Mesenchymal stem cell (in vitro differentiated cells and primary cell): ENCODE results near the gene MATK.

Source experiments
- DNase-seq: peaks from one replicate; pipeline ENCODE4 v3.0.0-alpha.2; 2013
- H2AFZ ChIP-seq: one replicate; pipeline ENCODE4 v1.6.1; 2013; ENCODE audit warnings: low read depth, mild to moderate bottlenecking, control low read depth, inconsistent platforms, low read length, moderate library complexity
- H2AK5ac ChIP-seq: 2 replicates; pipeline ENCODE4 v1.6.1; 2013; ENCODE audit warnings: low read length, moderate library complexity, mild to moderate bottlenecking, inconsistent platforms; ENCODE audit not compliant: severe bottlenecking
- H2BK120ac ChIP-seq: one replicate; pipeline ENCODE4 v1.6.1; 2013; ENCODE audit warnings: low read depth, mild to moderate bottlenecking, inconsistent platforms, low read length, moderate library complexity
- H2BK12ac ChIP-seq, 2 experiments: one replicate each; pipeline ENCODE4 v1.6.1; 2013; ENCODE audit warnings: inconsistent platforms in 2 of 2, low read length in 2 of 2, mild to moderate bottlenecking in 2 of 2, moderate library complexity in 2 of 2, control low read depth in 1 of 2
- H2BK15ac ChIP-seq: one replicate; pipeline ENCODE4 v1.6.1; 2013; ENCODE audit warnings: mild to moderate bottlenecking, low read depth, inconsistent platforms; ENCODE audit not compliant: poor library complexity, severe bottlenecking
- H2BK5ac ChIP-seq: 2 replicates; pipeline ENCODE4 v1.6.1; 2013; ENCODE audit warnings: low read depth, mild to moderate bottlenecking, low read length, control low read depth, inconsistent platforms; ENCODE audit not compliant: poor library complexity, severe bottlenecking
- H3K14ac ChIP-seq, 2 experiments: one replicate each; pipeline ENCODE4 v1.6.1; 2013; ENCODE audit warnings: inconsistent platforms in 2 of 2, low read length in 2 of 2, control low read depth in 1 of 2, mild to moderate bottlenecking in 1 of 2, moderate library complexity in 1 of 2
- H3K18ac ChIP-seq, 2 experiments: one replicate each; pipeline ENCODE4 v1.6.1; 2013; ENCODE audit warnings: inconsistent platforms in 2 of 2, low read length in 2 of 2, control low read depth in 1 of 2, low read depth in 1 of 2, mild to moderate bottlenecking in 1 of 2
- H3K23ac ChIP-seq, 2 experiments: one replicate each; pipeline ENCODE4 v1.6.1; 2013; ENCODE audit warnings: inconsistent platforms in 2 of 2, low read length in 2 of 2, mild to moderate bottlenecking in 2 of 2, moderate library complexity in 2 of 2, control low read depth in 1 of 2
- H3K27ac ChIP-seq: 2 replicates; pipeline ENCODE4 v1.5.1; 2013; ENCODE audit warnings: mild to moderate bottlenecking, moderate library complexity, low read length, control low read depth, inconsistent platforms; ENCODE audit not compliant: poor library complexity, severe bottlenecking
- H3K27me3 ChIP-seq, 2 experiments: 2 replicates each; pipeline versions ENCODE4 v1.6.1 to v1.7.0; 2013; ENCODE audit warnings: low read length in 2 of 2, mild to moderate bottlenecking in 2 of 2, moderate library complexity in 2 of 2, control low read depth in 1 of 2, inconsistent platforms in 1 of 2; ENCODE audit not compliant: control insufficient read depth in 1 of 2, insufficient read depth in 1 of 2
- H3K36me3 ChIP-seq, 2 experiments: 2 replicates each; pipeline versions ENCODE4 v1.6.1 to v1.7.0; 2013; ENCODE audit warnings: low read length in 2 of 2, control low read depth in 1 of 2, inconsistent platforms in 1 of 2, low read depth in 1 of 2, mild to moderate bottlenecking in 1 of 2; ENCODE audit not compliant: insufficient read depth in 2 of 2, control insufficient read depth in 1 of 2
- H3K4ac ChIP-seq, 2 experiments: one replicate each; pipeline ENCODE4 v1.6.1; 2013; ENCODE audit warnings: inconsistent platforms in 2 of 2, low read length in 2 of 2, mild to moderate bottlenecking in 2 of 2, moderate library complexity in 2 of 2, control low read depth in 1 of 2, low read depth in 1 of 2
- H3K4me1 ChIP-seq: 2 replicates; pipeline ENCODE4 v1.6.1; 2013; ENCODE audit warnings: low read depth, low read length, control low read depth; ENCODE audit not compliant: control insufficient read depth, insufficient read depth
- H3K4me2 ChIP-seq: 2 replicates; pipeline ENCODE4 v1.6.1; 2013; ENCODE audit warnings: low read length, mild to moderate bottlenecking, inconsistent platforms; ENCODE audit not compliant: poor library complexity, severe bottlenecking
- H3K4me3 ChIP-seq, 2 experiments: 2 replicates each; pipeline versions ENCODE4 v1.5.1 to v1.7.0; 2013; ENCODE audit warnings: low read length in 2 of 2, mild to moderate bottlenecking in 2 of 2, control low read depth in 1 of 2, low read depth in 1 of 2; ENCODE audit not compliant: insufficient read depth in 1 of 2
- H3K79me1 ChIP-seq: replicated peaks from 2 replicates; pipeline ENCODE4 v1.6.1; 2013; ENCODE audit warnings: mild to moderate bottlenecking, control low read depth, low read length, inconsistent platforms; ENCODE audit not compliant: poor library complexity, severe bottlenecking
- H3K9ac ChIP-seq: 2 replicates; pipeline ENCODE4 v1.7.0; 2013; ENCODE audit warnings: mild to moderate bottlenecking, low read length, moderate library complexity
- H3K9me3 ChIP-seq: 2 replicates; pipeline ENCODE4 v1.7.0; 2013; ENCODE audit warnings: mild to moderate bottlenecking, low read length; ENCODE audit not compliant: control insufficient read depth
- H4K8ac ChIP-seq: one replicate; pipeline ENCODE4 v1.6.1; 2013; ENCODE audit warnings: inconsistent platforms, mild to moderate bottlenecking, low read length, moderate library complexity
- H4K91ac ChIP-seq: one replicate; pipeline ENCODE4 v1.6.1; 2013; ENCODE audit warnings: mild to moderate bottlenecking, low read length, inconsistent platforms
- WGBS: methylation state at CpG from one replicate; pipeline ENCODE4 v1.1.7; 2013; ENCODE audit warnings: mixed read lengths; 5-methylcytosine and 5-hydroxymethylcytosine counted together

Gene MATK

GRCh38 chr19:3775831-3776230 lies 10.3 kb downstream of the MATK start:
- Histone ChIP-seq H3K27me3 (peaks cover 0 to 30% of the 10 kb centered on the region in 2 experiments), H3K4ac (no peak overlapping the region), H3K18ac (no peak overlapping the region), H3K4me2 (no peak overlapping the region), H3K79me1 (no peaks in the 10 kb centered on the region), H4K91ac (peak overlapping the region; percentile 22), H2BK15ac (no peak overlapping the region), H3K4me1 (no peaks in the 10 kb centered on the region), H2BK120ac (no peak overlapping the region), H4K8ac (no peak overlapping the region), H3K23ac (no peak overlapping the region), H2AK5ac (no peak overlapping the region), H2BK12ac (no peak overlapping the region), H3K14ac (no peak overlapping the region), H2AFZ (no peak overlapping the region), H2BK5ac (no peak overlapping the region), H3K4me3 (no peak overlapping the region), H3K9ac (no peak overlapping the region), H3K27ac (no peak overlapping the region), H3K36me3 (no peaks in the 10 kb centered on the region), H3K9me3 (no peaks in the 10 kb centered on the region)
- no peak for DNase-seq
- 91% methylated on average over 5 of the region's 5 CpGs for WGBS

GRCh38 chr19:3775374-3775711 lies 10.8 kb downstream of the MATK start:
- Histone ChIP-seq H3K4ac (no peak overlapping the region), H2BK15ac (no peak overlapping the region), H2AFZ (no peak overlapping the region), H3K4me3 (no peak overlapping the region), H3K27ac (no peak overlapping the region), H3K9me3 (no peaks in the 10 kb centered on the region), H3K27me3 (peaks cover 0 to 30% of the 10 kb centered on the region in 2 experiments), H3K9ac (no peak overlapping the region), H2BK120ac (no peak overlapping the region), H4K91ac (no peak overlapping the region), H3K4me1 (no peaks in the 10 kb centered on the region), H3K14ac (no peak overlapping the region), H3K4me2 (no peak overlapping the region), H3K23ac (no peak overlapping the region), H4K8ac (no peak overlapping the region), H3K18ac (no peak overlapping the region), H2BK12ac (no peak overlapping the region), H3K36me3 (peaks cover 0 to 3% of the 10 kb centered on the region in 2 experiments), H3K79me1 (no peaks in the 10 kb centered on the region), H2AK5ac (no peak overlapping the region), H2BK5ac (no peak overlapping the region)
- DNase-seq, result no peak
- WGBS, result 65% methylated on average over 2 of the region's 2 CpGs

DNA sequence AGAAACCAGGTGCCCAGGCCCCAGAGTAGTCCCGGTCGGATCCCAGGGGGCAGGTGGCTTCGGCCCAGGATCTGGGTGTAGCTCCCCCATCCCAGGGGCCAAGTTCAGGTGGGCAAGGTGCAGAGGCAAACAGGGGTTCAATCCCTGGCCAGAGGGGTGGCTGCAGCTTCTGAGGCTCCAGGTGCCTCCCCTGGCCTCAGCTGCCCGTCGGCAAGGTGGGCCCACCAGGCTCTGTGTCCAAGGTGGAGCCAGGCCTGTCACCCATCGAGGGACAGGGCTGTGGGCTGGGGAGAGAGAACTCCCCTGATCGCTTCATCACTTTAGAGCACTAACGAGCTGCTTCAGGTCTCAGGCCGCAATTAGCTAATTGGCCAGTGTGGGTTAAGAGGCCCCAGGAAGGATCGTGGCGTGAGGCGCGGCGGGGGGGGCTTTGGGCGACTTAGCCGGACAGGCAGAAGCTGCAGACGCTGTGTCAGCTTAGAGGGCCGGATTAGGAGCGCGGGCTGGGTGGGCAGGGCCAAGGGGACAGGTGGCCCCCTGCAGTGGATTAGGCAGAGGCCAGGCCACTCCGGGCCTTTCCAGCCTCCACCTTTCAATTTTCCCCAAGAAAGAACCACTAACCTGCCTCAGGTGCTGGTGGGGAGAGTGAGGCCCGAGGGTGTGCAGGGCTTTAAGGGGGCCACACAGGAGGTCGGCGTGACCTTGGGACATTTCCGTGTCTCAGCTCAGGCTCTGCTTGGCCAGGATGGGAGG lies 11.4 kb downstream of the MATK start:
- Histone ChIP-seq H4K8ac (no peak overlapping the region), H3K4me3 (no peak overlapping the region), H3K4me2 (no peak overlapping the region), H4K91ac (no peak overlapping the region), H3K9ac (no peak overlapping the region), H3K27ac (no peak overlapping the region), H3K27me3 (peaks cover 0 to 30% of the 10 kb centered on the region in 2 experiments), H3K9me3 (no peaks in the 10 kb centered on the region), H3K4me1 (no peaks in the 10 kb centered on the region), H3K14ac (no peak overlapping the region), H2BK5ac (no peak overlapping the region), H2BK120ac (no peak overlapping the region), H2BK15ac (no peak overlapping the region), H3K36me3 (peaks cover 0 to 8% of the 10 kb centered on the region in 2 experiments), H3K23ac (no peak overlapping the region), H2AK5ac (no peak overlapping the region), H2AFZ (no peak overlapping the region), H2BK12ac (no peak overlapping the region), H3K4ac (no peak overlapping the region), H3K79me1 (no peaks in the 10 kb centered on the region), H3K18ac (no peak overlapping the region)
- WGBS, result 71% methylated on average over 21 of the region's 25 CpGs
- no peak for DNase-seq

DNA sequence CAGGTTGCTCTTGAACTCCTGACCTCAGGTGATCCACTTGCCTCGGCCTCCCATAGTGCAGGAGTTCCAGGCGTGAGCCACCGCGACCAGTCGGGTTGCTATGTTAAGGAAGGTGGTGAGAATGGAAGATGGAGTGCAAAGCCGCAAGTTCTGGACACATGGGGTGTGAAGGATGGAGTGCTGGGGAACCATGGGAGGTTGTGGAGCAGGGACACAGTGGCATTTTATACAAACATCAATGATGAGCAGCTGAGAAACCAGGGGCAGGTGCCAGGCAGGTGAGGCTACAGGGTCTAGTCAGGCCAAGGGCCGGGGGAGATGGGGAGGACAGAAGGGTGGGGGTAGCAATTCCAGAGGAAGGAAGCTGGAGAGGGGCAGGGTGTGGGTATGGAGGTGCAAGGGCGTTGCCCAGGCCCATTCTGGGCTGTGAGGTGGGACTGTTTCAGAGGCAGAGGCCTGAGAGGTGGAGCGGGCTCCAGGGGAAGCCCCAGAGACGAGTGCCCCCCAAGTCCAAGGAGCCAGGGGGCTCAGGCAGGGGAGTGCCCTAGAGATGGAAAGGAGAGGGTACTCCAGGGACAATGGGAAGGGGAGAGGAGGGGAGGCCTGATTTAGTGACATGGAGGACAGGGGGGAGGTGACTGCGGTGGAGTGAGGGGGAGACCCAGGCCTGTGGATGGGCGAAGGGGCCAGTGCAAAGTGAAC lies 12.2 kb downstream of the MATK start:
- Histone ChIP-seq H3K36me3 (peaks cover 0 to 17% of the 10 kb centered on the region in 2 experiments), H3K9ac (no peak overlapping the region), H3K4me2 (no peak overlapping the region), H2AFZ (no peak overlapping the region), H3K18ac (no peak overlapping the region), H3K27me3 (peaks cover 0 to 30% of the 10 kb centered on the region in 2 experiments), H3K9me3 (no peaks in the 10 kb centered on the region), H3K27ac (no peak overlapping the region), H2AK5ac (no peak overlapping the region), H3K4me1 (no peaks in the 10 kb centered on the region), H3K79me1 (no peaks in the 10 kb centered on the region), H2BK120ac (no peak overlapping the region), H2BK5ac (no peak overlapping the region), H2BK15ac (no peak overlapping the region), H4K91ac (no peak overlapping the region), H3K23ac (no peak overlapping the region), H3K14ac (no peak overlapping the region), H2BK12ac (no peak overlapping the region), H3K4me3 (no peak overlapping the region), H4K8ac (no peak overlapping the region), H3K4ac (no peak overlapping the region)
- no peak for DNase-seq
- 69% methylated on average over 12 of the region's 12 CpGs for WGBS
